Breast epithelium (tissue), 3 donors: Measurements from ENCODE around the gene RELN.

Experiments
- POLR2AphosphoS5 ChIP-seq, 3 donors: sonication (generic); formaldehyde crosslinking; IDR thresholded peaks; one replicate each; pipeline ENCODE4 v1.6.1; 2017; ENCODE audit warnings: antibody characterized with exemption in 3 of 3
- TF ChIP-seq, protein P1 (sequence below), 3 donors: fragments of 450-650 bp; IDR thresholded peaks; one replicate each; pipeline ENCODE4 v1.5.1; 2016 to 2017; ENCODE audit warnings: antibody characterized with exemption in 3 of 3, mild to moderate bottlenecking in 3 of 3, moderate library complexity in 3 of 3

DNA sequence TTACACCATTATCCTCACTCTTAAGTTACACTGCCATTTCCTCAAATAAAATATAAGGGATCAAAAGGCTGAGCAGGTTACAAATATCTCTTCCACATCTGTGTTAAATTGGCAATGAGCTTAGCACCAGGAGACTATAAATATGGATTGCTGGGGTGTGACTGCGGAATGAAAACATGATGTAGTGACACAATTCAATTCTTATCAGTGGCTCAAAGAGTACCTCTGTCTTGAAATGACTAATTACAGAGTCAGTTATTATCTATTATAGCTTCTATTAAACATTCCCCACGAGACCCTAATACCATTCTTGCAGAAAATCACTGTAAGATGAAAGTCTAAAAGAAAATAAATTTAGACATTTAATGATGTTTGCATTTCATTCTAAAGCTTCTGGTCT lies 67.1 kb downstream of the RELN start:
- TF ChIP-seq, protein P1, sequence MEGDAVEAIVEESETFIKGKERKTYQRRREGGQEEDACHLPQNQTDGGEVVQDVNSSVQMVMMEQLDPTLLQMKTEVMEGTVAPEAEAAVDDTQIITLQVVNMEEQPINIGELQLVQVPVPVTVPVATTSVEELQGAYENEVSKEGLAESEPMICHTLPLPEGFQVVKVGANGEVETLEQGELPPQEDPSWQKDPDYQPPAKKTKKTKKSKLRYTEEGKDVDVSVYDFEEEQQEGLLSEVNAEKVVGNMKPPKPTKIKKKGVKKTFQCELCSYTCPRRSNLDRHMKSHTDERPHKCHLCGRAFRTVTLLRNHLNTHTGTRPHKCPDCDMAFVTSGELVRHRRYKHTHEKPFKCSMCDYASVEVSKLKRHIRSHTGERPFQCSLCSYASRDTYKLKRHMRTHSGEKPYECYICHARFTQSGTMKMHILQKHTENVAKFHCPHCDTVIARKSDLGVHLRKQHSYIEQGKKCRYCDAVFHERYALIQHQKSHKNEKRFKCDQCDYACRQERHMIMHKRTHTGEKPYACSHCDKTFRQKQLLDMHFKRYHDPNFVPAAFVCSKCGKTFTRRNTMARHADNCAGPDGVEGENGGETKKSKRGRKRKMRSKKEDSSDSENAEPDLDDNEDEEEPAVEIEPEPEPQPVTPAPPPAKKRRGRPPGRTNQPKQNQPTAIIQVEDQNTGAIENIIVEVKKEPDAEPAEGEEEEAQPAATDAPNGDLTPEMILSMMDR (IDR thresholded peaks at IDR 0.05): no peak
- no peak for TF ChIP-seq POLR2AphosphoS5 (IDR thresholded peaks at IDR 0.05)
